A549 (cell line): ENCODE measurements around the gene FNDC4.

ENCODE experiments used
- CBX8 ChIP-seq: fragments of 200-600 bp; sonication (generic); IDR thresholded peaks from 2 replicates; pipeline ENCODE4 v1.6.1; 2016
- CEBPB ChIP-seq, 2 experiments: fragments of >200 bp in 1 of 2; sonication (Bioruptor Twin) in 1 of 2; formaldehyde crosslinking in 1 of 2; IDR thresholded peaks; 2 replicates each; pipeline ENCODE4 v1.6.1; 2012 to 2016
- HDAC2 ChIP-seq: fragments of 200-600 bp; sonication (generic); IDR thresholded peaks from 2 replicates; pipeline ENCODE4 v1.6.1; 2016
- HOXA7 ChIP-seq: fragments of 250-450 bp; sonication (Bioruptor Pico); IDR thresholded peaks from 2 replicates; pipeline ENCODE4 v1.5.0; 2020; ENCODE audit warnings: mild to moderate bottlenecking, moderate library complexity
- JUN ChIP-seq, 2 experiments: fragments of >200 bp; sonication (Bioruptor Twin); formaldehyde crosslinking; IDR thresholded peaks; 2 replicates in 1 of 2; 3 replicates in 1 of 2; pipeline ENCODE4 v1.6.1; 2016 to 2017
- PHF8 ChIP-seq: fragments of 200-600 bp; sonication (generic); IDR thresholded peaks from 2 replicates; pipeline ENCODE4 v1.6.1; 2016; ENCODE audit warnings: low read depth, mild to moderate bottlenecking, antibody characterized with exemption, moderate library complexity, borderline replicate concordance
- POLR2A ChIP-seq: IDR thresholded peaks from 2 replicates; pipeline ENCODE4 v1.6.1; 2012; ENCODE audit warnings: mild to moderate bottlenecking, low read length
- POLR2AphosphoS2 ChIP-seq: conservative IDR thresholded peaks from 2 replicates; pipeline ENCODE4 v1.6.1; 2012; ENCODE audit warnings: low read length, improper control_type of control experiment, inconsistent platforms
- RFX5 ChIP-seq: fragments of 450-650 bp; IDR thresholded peaks from 2 replicates; pipeline ENCODE4 v1.7.1; 2014; ENCODE audit warnings: antibody characterized with exemption, mild to moderate bottlenecking, moderate library complexity
- TF ChIP-seq, protein P1 (sequence below): fragments of >200 bp; sonication (Bioruptor Twin); formaldehyde crosslinking; IDR thresholded peaks from 3 replicates; pipeline ENCODE4 v1.5.1; 2016
- TF ChIP-seq, protein P2 (sequence below): IDR thresholded peaks from 2 replicates; pipeline ENCODE4 v1.6.1; 2012; ENCODE audit warnings: low read depth, borderline replicate concordance
- TF ChIP-seq, protein P3 (sequence below): fragments of >200 bp; sonication (Bioruptor Twin); formaldehyde crosslinking; IDR thresholded peaks from 3 replicates; pipeline ENCODE4 v1.6.1; 2016

DNA sequence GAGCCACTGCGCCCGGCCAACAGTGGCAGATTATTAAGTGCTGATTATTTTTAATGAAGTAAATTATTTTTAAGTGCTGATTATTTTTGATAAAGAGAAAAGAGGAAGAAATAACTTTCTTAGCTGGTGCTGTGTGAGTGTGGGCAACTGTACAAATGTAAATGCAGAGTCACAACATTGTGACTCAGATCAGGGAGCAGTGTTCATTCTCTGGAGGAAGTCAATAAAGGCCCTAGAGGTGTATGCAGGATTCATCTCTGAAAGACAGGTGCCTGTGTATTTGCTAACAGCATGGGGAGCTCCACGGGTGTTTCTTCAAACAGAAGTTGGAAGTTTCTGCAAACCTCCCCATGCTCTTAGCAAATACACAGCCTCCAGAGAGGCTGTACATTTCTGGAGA, 46.6 kb downstream of the FNDC4 start:
- TF ChIP-seq, protein P1, sequence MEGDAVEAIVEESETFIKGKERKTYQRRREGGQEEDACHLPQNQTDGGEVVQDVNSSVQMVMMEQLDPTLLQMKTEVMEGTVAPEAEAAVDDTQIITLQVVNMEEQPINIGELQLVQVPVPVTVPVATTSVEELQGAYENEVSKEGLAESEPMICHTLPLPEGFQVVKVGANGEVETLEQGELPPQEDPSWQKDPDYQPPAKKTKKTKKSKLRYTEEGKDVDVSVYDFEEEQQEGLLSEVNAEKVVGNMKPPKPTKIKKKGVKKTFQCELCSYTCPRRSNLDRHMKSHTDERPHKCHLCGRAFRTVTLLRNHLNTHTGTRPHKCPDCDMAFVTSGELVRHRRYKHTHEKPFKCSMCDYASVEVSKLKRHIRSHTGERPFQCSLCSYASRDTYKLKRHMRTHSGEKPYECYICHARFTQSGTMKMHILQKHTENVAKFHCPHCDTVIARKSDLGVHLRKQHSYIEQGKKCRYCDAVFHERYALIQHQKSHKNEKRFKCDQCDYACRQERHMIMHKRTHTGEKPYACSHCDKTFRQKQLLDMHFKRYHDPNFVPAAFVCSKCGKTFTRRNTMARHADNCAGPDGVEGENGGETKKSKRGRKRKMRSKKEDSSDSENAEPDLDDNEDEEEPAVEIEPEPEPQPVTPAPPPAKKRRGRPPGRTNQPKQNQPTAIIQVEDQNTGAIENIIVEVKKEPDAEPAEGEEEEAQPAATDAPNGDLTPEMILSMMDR: no peak
- TF ChIP-seq POLR2A (no peak), PHF8 (no peak), RFX5 (no peak), JUN (IDR thresholded peaks at IDR 0.05) (no peak), CBX8 (no peak), HOXA7 (CRISPR knock-in tag) (no peak), HDAC2 (no peak), POLR2AphosphoS2 (no peak), CEBPB (IDR thresholded peaks at IDR 0.05) (no peak)
- TF ChIP-seq, protein P2, sequence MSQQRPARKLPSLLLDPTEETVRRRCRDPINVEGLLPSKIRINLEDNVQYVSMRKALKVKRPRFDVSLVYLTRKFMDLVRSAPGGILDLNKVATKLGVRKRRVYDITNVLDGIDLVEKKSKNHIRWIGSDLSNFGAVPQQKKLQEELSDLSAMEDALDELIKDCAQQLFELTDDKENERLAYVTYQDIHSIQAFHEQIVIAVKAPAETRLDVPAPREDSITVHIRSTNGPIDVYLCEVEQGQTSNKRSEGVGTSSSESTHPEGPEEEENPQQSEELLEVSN: no peak
- TF ChIP-seq, protein P3, sequence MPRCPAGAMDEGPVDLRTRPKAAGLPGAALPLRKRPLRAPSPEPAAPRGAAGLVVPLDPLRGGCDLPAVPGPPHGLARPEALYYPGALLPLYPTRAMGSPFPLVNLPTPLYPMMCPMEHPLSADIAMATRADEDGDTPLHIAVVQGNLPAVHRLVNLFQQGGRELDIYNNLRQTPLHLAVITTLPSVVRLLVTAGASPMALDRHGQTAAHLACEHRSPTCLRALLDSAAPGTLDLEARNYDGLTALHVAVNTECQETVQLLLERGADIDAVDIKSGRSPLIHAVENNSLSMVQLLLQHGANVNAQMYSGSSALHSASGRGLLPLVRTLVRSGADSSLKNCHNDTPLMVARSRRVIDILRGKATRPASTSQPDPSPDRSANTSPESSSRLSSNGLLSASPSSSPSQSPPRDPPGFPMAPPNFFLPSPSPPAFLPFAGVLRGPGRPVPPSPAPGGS: no peak
